Neural progenitor cell (in vitro differentiated cells): ENCODE results near the gene KRT80. TPM values are rescaled to one million over a fixed set of nuclear protein-coding genes. Genes with fewer than 3 reads are reported as not detected.

Source experiments
- DNase-seq: peaks from one replicate; pipeline ENCODE4 v3.0.0-alpha.2; 2016; ENCODE audit warnings: low spot score
- H2AFZ ChIP-seq: fragments of 200-600 bp; sonication (generic); replicated peaks from 2 replicates; pipeline ENCODE4 v1.6.1; 2016; ENCODE audit warnings: antibody characterized with exemption
- H3F3A ChIP-seq: fragments of 200-600 bp; sonication (generic); 2 replicates; pipeline ENCODE4 v1.6.1; 2016; ENCODE audit warnings: antibody characterized with exemption, low read depth
- H3K27ac ChIP-seq: fragments of 200-600 bp; sonication (generic); 2 replicates; pipeline ENCODE4 v1.5.1; 2016; ENCODE audit warnings: mild to moderate bottlenecking
- H3K27me3 ChIP-seq: fragments of 200-600 bp; sonication (generic); 2 replicates; pipeline ENCODE4 v1.6.1; 2016; ENCODE audit warnings: mild to moderate bottlenecking, moderate library complexity
- H3K36me3 ChIP-seq: fragments of 200-600 bp; sonication (generic); 2 replicates; pipeline ENCODE4 v1.5.1; 2016
- H3K4me1 ChIP-seq: fragments of 200-600 bp; sonication (generic); 2 replicates; pipeline ENCODE4 v1.6.1; 2016; ENCODE audit warnings: mixed run types
- H3K4me2 ChIP-seq: fragments of 200-600 bp; sonication (generic); 2 replicates; pipeline ENCODE4 v1.6.1; 2016
- H3K4me3 ChIP-seq: fragments of 200-600 bp; sonication (generic); 2 replicates; pipeline ENCODE4 v1.5.1; 2016
- H3K79me2 ChIP-seq: fragments of 200-600 bp; sonication (generic); 2 replicates; pipeline ENCODE4 v1.6.1; 2016; ENCODE audit warnings: low read depth
- H3K9ac ChIP-seq: fragments of 200-600 bp; sonication (generic); 2 replicates; pipeline ENCODE4 v1.6.1; 2016
- H3K9me3 ChIP-seq: fragments of 200-600 bp; sonication (generic); 2 replicates; pipeline ENCODE4 v1.5.1; 2016; ENCODE audit warnings: low read depth
- H4K20me1 ChIP-seq: fragments of 200-600 bp; sonication (generic); 2 replicates; pipeline ENCODE4 v1.6.1; 2016; ENCODE audit warnings: low read depth
- H3K27ac Mint-ChIP-seq: 3 replicates; pipeline ENCODE4 v1.8.0; 2021; ENCODE audit warnings: mixed read lengths
- H3K27me3 Mint-ChIP-seq: 2 replicates; pipeline ENCODE4 v1.8.0; 2022; ENCODE audit warnings: low read depth, mild to moderate bottlenecking, inconsistent platforms, moderate library complexity, mixed read lengths; ENCODE audit not compliant: insufficient read depth
- H3K36me3 Mint-ChIP-seq: 3 replicates; pipeline ENCODE4 v1.8.0; 2021; ENCODE audit warnings: mixed read lengths
- H3K4me1 Mint-ChIP-seq: 3 replicates; pipeline ENCODE4 v1.8.0; 2021; ENCODE audit warnings: mixed read lengths
- H3K4me3 Mint-ChIP-seq: 3 replicates; pipeline ENCODE4 v1.8.0; 2021; ENCODE audit warnings: mild to moderate bottlenecking, moderate library complexity, mixed read lengths
- H3K9me3 Mint-ChIP-seq: 3 replicates; pipeline ENCODE4 v1.8.0; 2020; ENCODE audit warnings: mixed read lengths
- EZH2 ChIP-seq: fragments of 200-600 bp; sonication (generic); IDR thresholded peaks from 2 replicates; pipeline ENCODE4 v1.6.1; 2017; ENCODE audit warnings: antibody characterized with exemption, mild to moderate bottlenecking, moderate library complexity
- EZH2phosphoT487 ChIP-seq: fragments of 200-600 bp; sonication (generic); IDR thresholded peaks from 2 replicates; pipeline ENCODE4 v1.6.1; 2017; ENCODE audit warnings: antibody characterized with exemption
- total RNA-seq: library from RNA; depleted of rRNA; stranded (reverse); fragments of >200 nt; gene quantifications from 2 replicates; pipeline ENCODE4 v1.2.3, GENCODE V29; 2015; ENCODE audit warnings: low replicate concordance
- TF ChIP-seq, protein P1 (sequence below): fragments of 200-600 bp; sonication (generic); IDR thresholded peaks from 2 replicates; pipeline ENCODE4 v1.5.1; 2017; ENCODE audit warnings: antibody characterized with exemption, mild to moderate bottlenecking

The KRT80 gene
- total RNA-seq, 1 donor from 2014 or later: not detected

DNA sequence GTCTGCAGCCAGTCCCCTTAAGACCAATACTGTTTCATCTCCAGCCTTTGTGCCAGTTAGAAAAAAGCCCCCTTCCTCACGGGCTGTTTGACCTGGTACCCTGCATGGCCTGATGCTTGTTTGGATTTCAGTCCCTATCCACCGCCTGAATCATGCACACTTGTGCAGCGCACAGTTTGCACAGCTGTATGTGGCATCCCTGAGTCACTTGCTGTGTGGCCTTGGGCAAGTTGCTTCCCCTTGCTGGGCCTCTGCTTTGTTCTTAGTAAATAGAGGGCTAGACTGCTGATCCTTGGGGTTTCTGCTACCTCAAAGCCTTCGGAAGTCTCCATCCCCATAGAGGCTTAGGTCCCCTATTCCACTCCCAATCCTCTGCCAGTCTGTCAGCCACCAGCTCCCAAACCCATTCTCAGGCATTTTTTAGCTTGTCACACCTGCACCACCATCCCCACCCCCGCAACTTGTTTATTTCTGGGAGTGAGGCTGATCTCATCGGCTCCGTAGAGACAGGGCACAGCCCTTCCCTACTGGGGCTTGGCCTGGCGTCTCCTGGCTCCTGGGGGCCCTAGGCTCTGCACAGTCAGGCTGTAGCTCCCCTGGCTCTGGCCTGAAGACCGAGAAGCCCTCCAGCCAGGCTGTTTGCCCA lies 8.8 kb downstream of the KRT80 start:
- Histone ChIP-seq H3K4me3 (no peak overlapping the region), H3K9me3 (no peaks in the 10 kb centered on the region), H4K20me1 (no peaks in the 10 kb centered on the region), H2AFZ (peak overlapping the region; percentile 69), H3K79me2 (no peaks in the 10 kb centered on the region), H3K36me3 (no peaks in the 10 kb centered on the region), H3K4me1 (peaks cover 28% of the 10 kb centered on the region), H3F3A (peaks cover 8% of the 10 kb centered on the region), H3K27me3 (no peaks in the 10 kb centered on the region), H3K4me2 (peak overlapping the region; percentile 35), H3K27ac (no peak overlapping the region), H3K9ac (no peak overlapping the region)
- Mint-ChIP-seq H3K4me3 (no peak overlapping the region), H3K27me3 (peaks cover 10% of the 10 kb centered on the region), H3K27ac (peak overlapping the region; percentile 76), H3K4me1 (peaks cover 34% of the 10 kb centered on the region), H3K9me3 (no peaks in the 10 kb centered on the region), H3K36me3 (no peaks in the 10 kb centered on the region)
- DNase-seq: no peak
- TF ChIP-seq EZH2phosphoT487 (no peak), EZH2 (no peak)
- TF ChIP-seq, protein P1, sequence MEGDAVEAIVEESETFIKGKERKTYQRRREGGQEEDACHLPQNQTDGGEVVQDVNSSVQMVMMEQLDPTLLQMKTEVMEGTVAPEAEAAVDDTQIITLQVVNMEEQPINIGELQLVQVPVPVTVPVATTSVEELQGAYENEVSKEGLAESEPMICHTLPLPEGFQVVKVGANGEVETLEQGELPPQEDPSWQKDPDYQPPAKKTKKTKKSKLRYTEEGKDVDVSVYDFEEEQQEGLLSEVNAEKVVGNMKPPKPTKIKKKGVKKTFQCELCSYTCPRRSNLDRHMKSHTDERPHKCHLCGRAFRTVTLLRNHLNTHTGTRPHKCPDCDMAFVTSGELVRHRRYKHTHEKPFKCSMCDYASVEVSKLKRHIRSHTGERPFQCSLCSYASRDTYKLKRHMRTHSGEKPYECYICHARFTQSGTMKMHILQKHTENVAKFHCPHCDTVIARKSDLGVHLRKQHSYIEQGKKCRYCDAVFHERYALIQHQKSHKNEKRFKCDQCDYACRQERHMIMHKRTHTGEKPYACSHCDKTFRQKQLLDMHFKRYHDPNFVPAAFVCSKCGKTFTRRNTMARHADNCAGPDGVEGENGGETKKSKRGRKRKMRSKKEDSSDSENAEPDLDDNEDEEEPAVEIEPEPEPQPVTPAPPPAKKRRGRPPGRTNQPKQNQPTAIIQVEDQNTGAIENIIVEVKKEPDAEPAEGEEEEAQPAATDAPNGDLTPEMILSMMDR: no peak

DNA sequence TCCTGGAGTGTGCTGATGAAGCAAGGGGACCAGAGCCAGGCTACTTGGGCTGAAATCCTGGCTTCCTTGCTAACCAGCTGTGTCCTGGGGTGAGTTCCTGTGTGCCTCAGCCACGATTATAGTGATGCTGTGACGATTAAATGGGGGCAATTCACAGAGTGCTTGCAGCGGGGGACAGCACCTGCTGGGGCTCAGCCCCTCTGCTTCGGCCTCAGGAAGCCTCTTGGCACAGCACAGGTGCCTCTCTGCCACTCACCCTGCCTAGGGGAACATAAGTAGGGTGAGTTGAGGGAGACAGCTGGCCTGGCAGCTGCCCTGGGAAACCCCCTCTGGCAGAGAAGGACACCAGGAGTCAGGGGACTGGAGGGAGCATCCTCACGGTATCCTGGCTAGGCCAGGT lies 9.4 kb downstream of the KRT80 start:
- Mint-ChIP-seq H3K4me3 (no peak overlapping the region), H3K9me3 (no peaks in the 10 kb centered on the region), H3K27me3 (peaks cover 8% of the 10 kb centered on the region), H3K36me3 (no peaks in the 10 kb centered on the region), H3K4me1 (peaks cover 36% of the 10 kb centered on the region), H3K27ac (no peak overlapping the region)
- Histone ChIP-seq H3K27ac (no peak overlapping the region), H3K9ac (no peak overlapping the region), H3K4me2 (peak overlapping the region; percentile 44), H3K9me3 (no peaks in the 10 kb centered on the region), H3K36me3 (no peaks in the 10 kb centered on the region), H2AFZ (no peak overlapping the region), H3K79me2 (no peaks in the 10 kb centered on the region), H3F3A (peaks cover 8% of the 10 kb centered on the region), H4K20me1 (no peaks in the 10 kb centered on the region), H3K4me1 (peaks cover 28% of the 10 kb centered on the region), H3K27me3 (no peaks in the 10 kb centered on the region), H3K4me3 (no peak overlapping the region)
- no peak for DNase-seq
- TF ChIP-seq EZH2: no peak
- TF ChIP-seq EZH2phosphoT487: no peak
- TF ChIP-seq, protein P1: no peak

DNA sequence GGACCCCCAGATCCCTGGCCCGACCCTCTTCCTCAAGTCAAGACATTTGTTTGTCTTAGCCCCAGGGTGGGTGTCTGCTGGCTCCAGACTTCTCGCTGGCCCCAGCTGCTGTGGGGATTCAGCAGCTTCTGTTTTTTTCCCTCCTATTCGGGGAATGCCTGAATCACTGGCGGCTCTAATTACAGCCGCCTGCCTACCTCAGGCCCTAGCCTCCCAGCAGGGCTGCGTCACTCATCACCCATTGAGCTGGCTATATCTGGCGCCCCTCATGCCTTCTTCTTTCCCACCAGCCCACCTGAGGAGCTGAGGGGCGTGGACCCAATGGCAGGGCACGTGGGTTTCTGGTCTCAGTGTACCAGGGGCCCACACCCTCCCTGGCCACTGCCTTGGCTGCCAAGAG lies 10.1 kb downstream of the KRT80 start:
- DNase-seq: peak; percentile 73

More for the DNA sequence above, 10.1 kb downstream of the KRT80 start:
- Mint-ChIP-seq H3K4me3 (peak overlapping the region; percentile 53), H3K9me3 (no peaks in the 10 kb centered on the region), H3K4me1 (peaks cover 36% of the 10 kb centered on the region), H3K36me3 (no peaks in the 10 kb centered on the region), H3K27me3 (peaks cover 7% of the 10 kb centered on the region), H3K27ac (peak overlapping the region; percentile 35)
- Histone ChIP-seq H3K4me2 (peak overlapping the region; percentile 44), H3F3A (peaks cover 8% of the 10 kb centered on the region), H3K4me3 (no peak overlapping the region), H3K4me1 (peaks cover 28% of the 10 kb centered on the region), H3K79me2 (no peaks in the 10 kb centered on the region), H2AFZ (peak overlapping the region; percentile 55), H3K27ac (no peak overlapping the region), H3K9ac (no peak overlapping the region), H3K36me3 (no peaks in the 10 kb centered on the region), H3K27me3 (no peaks in the 10 kb centered on the region), H4K20me1 (no peaks in the 10 kb centered on the region), H3K9me3 (no peaks in the 10 kb centered on the region)
- TF ChIP-seq EZH2: no peak
- TF ChIP-seq, protein P1: no peak
- no peak for TF ChIP-seq EZH2phosphoT487
